Activated CD4-positive, alpha-beta T cell treated with anti-CD3 and anti-CD28 coated beads, Interleukin-2, amount 50 U/mL, for 4 hours (primary cell): ENCODE data around the gene PASK.

Experiments used
- DNase-seq, 2 experiments: peaks; one replicate each; pipeline ENCODE4 v3.0.0-alpha.2; 2020

PASK gene

GRCh38 chr2:241179899-241180298 is 30.6 kb upstream of the PASK start:
- DNase-seq: no peak

- no peak for DNase-seq
Observed at GRCh38 chr2:241178961-241179360, 29.7 kb upstream of the PASK start.

- DNase-seq: no peak
Observed at GRCh38 chr2:241177526-241178334, 28.5 kb upstream of the PASK start.

- no peak for DNase-seq
Observed at GRCh38 chr2:241173557-241173956, 24.3 kb upstream of the PASK start.

GRCh38 chr2:241168366-241168765 is 19.1 kb upstream of the PASK start:
- DNase-seq: no peak

GRCh38 chr2:241163601-241164118 is 14.4 kb upstream of the PASK start:
- DNase-seq: no peak

GRCh38 chr2:241161646-241162281 is 12.5 kb upstream of the PASK start:
- no peak for DNase-seq

- DNase-seq: no peak
Observed at GRCh38 chr2:241160318-241160717, 11.0 kb upstream of the PASK start.

GRCh38 chr2:241159116-241159515 is 9.8 kb upstream of the PASK start:
- no peak for DNase-seq

GRCh38 chr2:241158546-241158900 is 9.3 kb upstream of the PASK start:
- no peak for DNase-seq

GRCh38 chr2:241157841-241158545 is 8.7 kb upstream of the PASK start:
- no peak for DNase-seq

GRCh38 chr2:241156971-241157441 is 7.7 kb upstream of the PASK start:
- DNase-seq: no peak

GRCh38 chr2:241155936-241156335 is 6.7 kb upstream of the PASK start:
- DNase-seq: no peak

- no peak for DNase-seq
Observed at GRCh38 chr2:241154915-241155314, 5.6 kb upstream of the PASK start.

GRCh38 chr2:241153616-241154015 is 4.3 kb upstream of the PASK start:
- no peak for DNase-seq

- DNase-seq: no peak
Observed at GRCh38 chr2:241151934-241152660, 2.8 kb upstream of the PASK start.

- no peak for DNase-seq
Observed at GRCh38 chr2:241150660-241151530, 1.6 kb upstream of the PASK start.

- peak; percentile 92 to 93 for DNase-seq
Observed at GRCh38 chr2:241149925-241150659, 820 bp upstream of the PASK start, which contains the start of gene PPP1R7. Gene PPP1R7, plus strand, starts transcription at chr2:241150467. Its CDS starts 29 bp downstream, at chr2:241150496.

GRCh38 chr2:241149675-241149924 is 328 bp upstream of the PASK start:
- no peak for DNase-seq

GRCh38 chr2:241148239-241148638 is 1.0 kb downstream of the PASK start:
- DNase-seq: no peak

- no peak for DNase-seq
Observed at GRCh38 chr2:241147336-241147735, 1.9 kb downstream of the PASK start.
